OCI-LY3 (cell line): Measurements from ENCODE around the gene SDK1.

ENCODE experiments used
- H2AFZ ChIP-seq: fragments of 200-600, 300-600 bp; shearing (Covaris generic); 2 replicates; pipeline ENCODE4 v1.6.0; 2014; ENCODE audit warnings: antibody characterized with exemption, low read depth, low read length
- H3K27ac ChIP-seq: fragments of 200-600, 300-600 bp; sonication (generic); 2 replicates; pipeline ENCODE4 v1.5.1; 2014; ENCODE audit warnings: mild to moderate bottlenecking, low read length, moderate library complexity, mixed read lengths
- H3K27me3 ChIP-seq: fragments of 200-600, 300-600 bp; sonication (generic); 2 replicates; pipeline ENCODE4 v1.6.1; 2014; ENCODE audit warnings: low read depth, low read length, mixed read lengths
- H3K36me3 ChIP-seq: fragments of 200-600, 300-600 bp; sonication (generic); replicated peaks from 2 replicates; pipeline ENCODE3; 2014; ENCODE audit warnings: low read depth, low read length, mixed read lengths
- H3K4me1 ChIP-seq: fragments of 300-600, 200-600 bp; sonication (generic); 2 replicates; pipeline ENCODE4 v1.6.1; 2014; ENCODE audit warnings: low read length, mixed read lengths
- H3K4me2 ChIP-seq: fragments of 200-600, 300-600 bp; sonication (generic); 2 replicates; pipeline ENCODE4 v1.6.1; 2014; ENCODE audit warnings: low read length, mixed read lengths
- H3K4me3 ChIP-seq: fragments of 300-600, 200-600 bp; sonication (generic); 2 replicates; pipeline ENCODE4 v1.5.1; 2014; ENCODE audit warnings: antibody characterized with exemption, mild to moderate bottlenecking, low read length, moderate library complexity
- H3K79me2 ChIP-seq: fragments of 300-600, 200-600 bp; shearing (Covaris generic); 2 replicates; pipeline ENCODE4 v1.6.1; 2014; ENCODE audit warnings: mild to moderate bottlenecking, low read length, mixed read lengths
- H3K9ac ChIP-seq: fragments of 300-600, 200-600 bp; shearing (Covaris generic); 2 replicates; pipeline ENCODE4 v1.6.0; 2014; ENCODE audit warnings: mild to moderate bottlenecking, low read length, moderate library complexity
- H3K9me3 ChIP-seq: fragments of 200-600, 300-600 bp; shearing (Covaris generic); 2 replicates; pipeline ENCODE4 v1.6.1; 2014; ENCODE audit warnings: low read length, mixed read lengths; ENCODE audit not compliant: insufficient read depth
- H4K20me1 ChIP-seq: fragments of 200-600, 300-600 bp; sonication (generic); 2 replicates; pipeline ENCODE4 v1.6.1; 2016; ENCODE audit warnings: low read length, mixed read lengths; ENCODE audit not compliant: insufficient read depth
- CTCF ChIP-seq: fragments of 200-600, 300-600 bp; sonication (generic); IDR thresholded peaks from 2 replicates; pipeline ENCODE4 v1.5.1; 2014; ENCODE audit warnings: antibody characterized with exemption, low read length, low read depth
- EZH2phosphoT487 ChIP-seq: fragments of 200-600 bp; shearing (Covaris generic); IDR thresholded peaks from 2 replicates; pipeline ENCODE4 v1.6.1; 2018; ENCODE audit warnings: antibody characterized with exemption, mixed run types, low read depth

Gene SDK1

GRCh38 chr7:4230352-4230751 is 929.3 kb downstream of the SDK1 start:
- Histone ChIP-seq H3K9ac (no peak overlapping the region), H3K36me3 (no peaks in the 10 kb centered on the region), H3K4me3 (no peak overlapping the region), H3K9me3 (no peaks in the 10 kb centered on the region), H4K20me1 (no peaks in the 10 kb centered on the region), H3K27me3 (no peaks in the 10 kb centered on the region), H3K27ac (no peak overlapping the region), H3K4me1 (no peaks in the 10 kb centered on the region), H3K4me2 (no peak overlapping the region), H2AFZ (no peak overlapping the region), H3K79me2 (no peaks in the 10 kb centered on the region)
- TF ChIP-seq EZH2phosphoT487 (no peak), CTCF (no peak)

GRCh38 chr7:4233146-4233545 is 932.1 kb downstream of the SDK1 start:
- Histone ChIP-seq H3K9ac (no peak overlapping the region), H3K9me3 (no peaks in the 10 kb centered on the region), H3K36me3 (no peaks in the 10 kb centered on the region), H4K20me1 (no peaks in the 10 kb centered on the region), H3K27ac (no peak overlapping the region), H3K27me3 (no peaks in the 10 kb centered on the region), H3K79me2 (no peaks in the 10 kb centered on the region), H3K4me3 (no peak overlapping the region), H3K4me1 (no peaks in the 10 kb centered on the region), H2AFZ (no peak overlapping the region), H3K4me2 (no peak overlapping the region)
- TF ChIP-seq EZH2phosphoT487 (no peak), CTCF (no peak)

GRCh38 chr7:4233621-4234497 is 932.8 kb downstream of the SDK1 start:
- TF ChIP-seq CTCF (no peak), EZH2phosphoT487 (no peak)
- no peaks in the 10 kb centered on the region for H3K9me3 ChIP-seq

GRCh38 chr7:4234498-4234855 is 933.4 kb downstream of the SDK1 start:
- no peaks in the 10 kb centered on the region for H3K4me1 ChIP-seq
- H3K27ac ChIP-seq, result no peak overlapping the region
- no peaks in the 10 kb centered on the region for H4K20me1 ChIP-seq
- no peak for TF ChIP-seq CTCF
- no peak for TF ChIP-seq EZH2phosphoT487
- no peaks in the 10 kb centered on the region for H3K36me3 ChIP-seq
- no peaks in the 10 kb centered on the region for H3K79me2 ChIP-seq
- H3K9ac ChIP-seq, result no peak overlapping the region
- H3K9me3 ChIP-seq, result no peaks in the 10 kb centered on the region
- no peak overlapping the region for H3K4me3 ChIP-seq
- H3K4me2 ChIP-seq, result no peak overlapping the region
- H2AFZ ChIP-seq, result no peak overlapping the region
- no peaks in the 10 kb centered on the region for H3K27me3 ChIP-seq

More at GRCh38 chr7:4233621-4234497, 932.8 kb downstream of the SDK1 start:
- no peaks in the 10 kb centered on the region for H4K20me1 ChIP-seq
- no peak overlapping the region for H2AFZ ChIP-seq
- H3K36me3 ChIP-seq, result no peaks in the 10 kb centered on the region
- H3K27ac ChIP-seq, result no peak overlapping the region
- no peak overlapping the region for H3K9ac ChIP-seq
- no peaks in the 10 kb centered on the region for H3K27me3 ChIP-seq
- H3K79me2 ChIP-seq, result no peaks in the 10 kb centered on the region
- no peaks in the 10 kb centered on the region for H3K4me1 ChIP-seq
- H3K4me3 ChIP-seq, result no peak overlapping the region
- no peak overlapping the region for H3K4me2 ChIP-seq
